NCI-H128 (cell line): ENCODE data around the gene PITPNB.

Source experiments
- DNase-seq: peaks from one replicate; lab custom pipeline; 2025; ENCODE audit not compliant: unreplicated experiment; lab: John Stamatoyannopoulos, UW

The PITPNB gene

GRCh38 chr22:27881421-27881820 is 37.6 kb downstream of the PITPNB start:
- DNase-seq = no peak

- no peak for DNase-seq
Observed at GRCh38 chr22:27880778-27881394, 38.2 kb downstream of the PITPNB start.

GRCh38 chr22:27879923-27880322 is 39.1 kb downstream of the PITPNB start:
- no peak for DNase-seq

DNA sequence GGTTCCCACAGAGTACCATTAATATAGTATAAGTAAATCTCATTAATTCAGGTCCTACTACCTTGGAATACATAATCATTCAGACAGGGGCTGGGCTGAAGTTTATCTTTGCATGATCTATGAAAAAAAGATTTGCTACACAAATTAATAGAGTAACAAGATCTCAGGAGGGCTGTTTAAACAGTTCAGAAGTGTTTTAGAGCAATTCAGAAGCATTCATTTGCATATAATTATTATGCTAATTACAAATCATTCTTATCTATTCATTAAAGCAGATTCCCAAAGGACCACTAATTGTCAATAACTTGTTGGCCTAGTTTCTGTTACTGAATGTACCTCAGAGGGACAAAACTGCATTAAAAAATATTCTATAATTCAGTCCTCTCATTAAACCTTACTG is 40.5 kb downstream of the PITPNB start:
- no peak for DNase-seq

DNA sequence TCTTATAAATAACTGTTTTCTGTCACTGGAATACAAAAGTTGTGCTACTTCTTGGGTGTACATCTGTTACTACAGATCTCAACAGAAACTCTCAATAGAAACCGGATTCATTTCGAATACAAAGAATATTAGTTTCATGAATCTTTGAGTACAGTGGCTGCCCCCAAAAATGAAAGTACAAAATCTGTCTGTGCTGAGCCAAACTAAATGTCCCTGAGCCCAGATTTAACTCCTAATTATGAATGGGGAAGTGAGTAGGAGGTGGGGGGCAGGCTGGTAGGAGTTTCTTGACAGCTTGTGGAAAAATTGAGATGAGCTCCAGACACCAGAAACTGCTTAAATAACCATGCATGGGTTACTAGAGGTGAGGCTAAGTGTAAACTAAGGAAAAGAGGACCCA is 41.6 kb downstream of the PITPNB start:
- no peak for DNase-seq

DNA sequence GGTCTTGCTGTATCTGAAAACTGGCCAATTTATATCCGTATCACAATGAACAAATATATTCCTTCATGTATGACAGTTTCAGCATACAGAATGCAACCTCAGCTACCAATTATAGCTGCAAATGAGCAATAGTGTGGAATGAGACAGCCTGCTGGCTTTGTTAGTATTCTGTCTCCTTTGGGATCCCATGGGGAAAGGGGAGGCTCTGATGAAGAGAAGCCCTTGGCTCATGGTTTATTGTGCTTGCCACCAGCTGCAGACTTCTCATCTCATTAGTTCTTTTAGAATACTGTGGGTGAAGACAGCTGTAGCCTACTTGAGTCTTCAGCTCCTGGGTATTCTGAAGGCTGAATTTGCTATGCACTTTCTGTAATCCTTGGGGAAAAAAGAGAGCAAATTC is 42.4 kb downstream of the PITPNB start:
- DNase-seq = peak; percentile 15

GRCh38 chr22:27875951-27876350 is 43.1 kb downstream of the PITPNB start:
- no peak for DNase-seq

GRCh38 chr22:27874764-27875163 is 44.3 kb downstream of the PITPNB start:
- no peak for DNase-seq

GRCh38 chr22:27874185-27874584 is 44.9 kb downstream of the PITPNB start:
- DNase-seq = no peak

DNA sequence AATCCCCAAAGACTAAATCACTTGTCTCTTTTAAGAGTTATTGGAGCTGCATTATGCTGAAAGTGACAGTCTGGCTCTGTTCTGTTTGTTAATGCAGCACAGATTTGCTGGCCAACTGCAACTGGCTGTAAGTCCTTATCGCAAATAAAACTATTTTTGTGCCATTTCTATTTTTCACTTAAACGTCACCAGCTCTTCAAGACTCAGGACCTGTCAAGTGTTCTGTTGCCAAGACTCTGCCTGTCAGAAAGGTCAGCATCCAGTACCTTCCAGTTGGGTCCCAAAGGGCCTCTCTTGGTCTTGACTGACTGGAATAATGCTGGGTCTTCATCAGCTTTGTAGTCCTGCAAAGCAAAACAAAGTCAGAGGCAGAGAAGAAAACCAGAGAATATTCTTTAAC is 45.6 kb downstream of the PITPNB start:
- no peak for DNase-seq

- DNase-seq = no peak
Observed at GRCh38 chr22:27872488-27872887, 46.6 kb downstream of the PITPNB start.

- DNase-seq = no peak
Observed at GRCh38 chr22:27871306-27872014, 47.6 kb downstream of the PITPNB start.

DNA sequence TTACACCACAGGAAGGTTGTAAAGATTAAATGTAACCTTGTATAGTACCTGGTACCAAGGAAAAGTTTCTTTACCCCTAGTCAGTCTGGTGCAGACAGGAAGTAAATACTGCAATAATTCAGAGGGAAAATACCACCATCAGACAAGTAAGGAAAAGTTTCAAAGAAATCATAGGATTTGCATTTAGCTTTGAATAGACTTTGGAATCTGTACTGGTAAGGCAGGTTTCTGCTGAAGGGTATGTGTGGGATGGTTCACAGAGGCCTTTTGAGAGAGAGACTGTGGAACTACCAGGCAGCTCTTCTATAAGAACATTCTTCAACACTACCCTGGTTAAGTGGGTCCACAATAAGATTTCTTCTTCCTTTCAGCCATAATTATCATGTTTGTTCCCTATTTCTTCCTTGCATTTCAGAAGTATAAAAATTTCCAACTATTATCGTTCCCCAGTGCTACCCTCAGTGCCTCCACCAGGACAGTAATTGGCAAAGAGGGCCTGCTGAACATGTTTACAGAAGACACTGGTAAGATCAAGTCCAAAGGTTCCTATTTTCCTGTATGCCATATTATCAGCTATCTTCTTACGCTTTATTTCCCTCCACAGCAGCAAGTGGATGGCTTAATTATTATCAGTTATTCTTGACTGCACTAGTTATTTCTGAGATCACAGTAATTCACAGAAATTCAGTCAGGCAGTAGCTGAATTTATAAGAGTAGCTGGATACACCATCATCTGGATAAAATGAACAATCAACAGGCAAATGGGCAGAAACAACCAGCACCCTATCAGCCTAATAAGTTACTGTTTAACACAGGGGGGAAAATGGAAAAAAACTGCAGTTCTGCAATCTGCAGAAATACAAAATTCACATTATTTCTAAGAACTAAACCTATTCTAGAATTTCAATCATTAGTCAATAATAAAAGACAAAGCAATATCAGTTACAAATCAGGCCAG is 48.5 kb downstream of the PITPNB start:
- DNase-seq = no peak

DNA sequence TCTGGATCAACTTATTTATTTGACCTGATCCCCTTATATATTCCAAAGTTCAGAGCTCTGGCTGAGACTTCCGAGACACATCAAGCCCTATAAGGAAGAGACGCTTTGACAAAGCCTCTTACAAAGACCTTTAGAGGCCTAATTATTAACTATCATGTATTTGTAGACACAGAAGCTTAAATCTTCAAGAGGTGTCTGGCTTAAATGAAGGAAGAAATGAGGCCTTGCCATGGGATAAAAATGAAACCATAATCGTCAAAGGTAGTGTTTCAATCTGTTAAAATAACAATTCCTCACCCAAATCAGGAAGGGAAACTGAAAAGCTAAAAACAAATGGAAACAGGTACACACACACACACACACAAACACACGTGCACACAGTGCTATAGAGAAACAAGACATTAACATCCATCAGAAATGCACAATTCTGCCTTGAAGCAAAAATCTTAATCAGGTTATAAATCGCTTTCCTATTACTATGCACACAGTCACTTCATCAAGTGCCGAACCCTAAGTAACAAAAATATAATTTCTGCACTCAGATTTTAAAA is 50.2 kb downstream of the PITPNB start:
- DNase-seq = no peak

DNA sequence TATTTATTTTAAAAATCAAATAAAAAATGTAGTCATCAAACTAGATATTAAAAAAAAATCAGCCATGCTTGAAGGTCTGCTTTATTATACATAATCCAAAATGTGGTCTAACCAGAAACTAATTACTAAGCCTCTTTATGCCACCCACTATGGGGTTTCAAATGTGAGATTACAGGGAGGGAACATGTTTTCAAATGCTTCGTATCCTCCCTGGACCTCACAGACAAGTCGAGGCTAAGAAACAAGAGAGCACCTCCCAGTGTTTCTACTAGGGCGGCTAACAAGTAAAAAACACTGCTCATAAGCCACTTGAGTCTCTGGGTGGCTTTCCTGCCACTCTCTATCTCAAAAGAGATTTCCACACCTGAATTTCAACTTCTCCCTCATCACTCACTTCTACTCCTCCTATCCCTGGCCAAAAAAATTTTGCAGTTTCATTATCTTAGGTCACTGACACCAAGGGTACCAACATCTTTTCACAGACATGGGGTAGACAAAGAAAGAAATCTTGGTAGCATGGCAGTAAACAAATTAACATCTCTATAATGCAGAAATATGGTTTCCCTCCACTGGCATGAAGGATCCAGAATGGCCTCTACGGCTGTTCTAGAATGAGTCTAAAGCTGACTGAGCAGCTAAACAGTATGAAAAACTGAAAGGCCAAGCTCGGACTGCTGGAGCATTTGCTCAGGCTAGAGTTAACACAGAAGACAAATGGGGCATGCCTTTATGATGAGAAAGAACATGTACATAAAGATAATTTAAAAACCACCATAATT is 50.9 kb downstream of the PITPNB start:
- no peak for DNase-seq

DNA sequence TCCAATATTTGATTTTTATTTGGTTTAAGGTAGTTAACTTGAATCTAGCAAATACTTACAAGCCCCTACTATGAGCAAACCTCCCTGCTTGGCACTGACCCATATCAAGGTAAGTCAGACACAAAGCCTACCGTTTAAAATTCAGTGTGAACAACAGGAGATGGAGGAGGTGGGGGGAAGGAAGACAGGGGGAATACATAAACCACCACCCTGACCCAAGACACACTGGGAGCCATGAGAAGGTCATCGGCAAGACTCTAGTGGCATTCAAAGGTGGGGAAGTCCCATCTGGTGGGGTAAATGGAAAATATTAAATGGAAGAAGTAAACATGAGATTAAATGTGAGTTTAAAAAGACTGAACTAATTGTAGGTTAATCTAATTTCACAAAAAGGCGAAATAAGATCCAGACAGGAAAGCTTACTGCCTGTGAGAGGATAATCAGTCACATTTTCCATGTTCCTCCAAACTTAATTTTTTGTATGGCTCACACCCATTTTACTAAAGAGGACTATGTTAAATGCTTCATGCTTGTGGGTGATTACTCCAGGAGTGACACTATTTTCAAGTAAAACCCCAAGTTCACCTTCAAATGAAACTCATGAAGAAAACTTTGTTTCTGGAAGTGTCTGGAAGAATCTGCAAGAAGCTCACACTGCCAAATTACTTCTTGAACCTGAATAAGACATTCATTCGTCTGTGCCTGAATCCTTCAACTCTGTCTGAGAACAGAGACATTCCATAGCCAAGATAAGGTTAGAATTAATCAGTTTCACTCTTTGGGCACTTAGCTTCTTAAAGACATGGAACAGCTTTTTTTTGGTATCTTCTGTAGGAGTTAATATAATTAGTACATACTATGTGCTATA is 51.7 kb downstream of the PITPNB start:
- DNase-seq = no peak

DNA sequence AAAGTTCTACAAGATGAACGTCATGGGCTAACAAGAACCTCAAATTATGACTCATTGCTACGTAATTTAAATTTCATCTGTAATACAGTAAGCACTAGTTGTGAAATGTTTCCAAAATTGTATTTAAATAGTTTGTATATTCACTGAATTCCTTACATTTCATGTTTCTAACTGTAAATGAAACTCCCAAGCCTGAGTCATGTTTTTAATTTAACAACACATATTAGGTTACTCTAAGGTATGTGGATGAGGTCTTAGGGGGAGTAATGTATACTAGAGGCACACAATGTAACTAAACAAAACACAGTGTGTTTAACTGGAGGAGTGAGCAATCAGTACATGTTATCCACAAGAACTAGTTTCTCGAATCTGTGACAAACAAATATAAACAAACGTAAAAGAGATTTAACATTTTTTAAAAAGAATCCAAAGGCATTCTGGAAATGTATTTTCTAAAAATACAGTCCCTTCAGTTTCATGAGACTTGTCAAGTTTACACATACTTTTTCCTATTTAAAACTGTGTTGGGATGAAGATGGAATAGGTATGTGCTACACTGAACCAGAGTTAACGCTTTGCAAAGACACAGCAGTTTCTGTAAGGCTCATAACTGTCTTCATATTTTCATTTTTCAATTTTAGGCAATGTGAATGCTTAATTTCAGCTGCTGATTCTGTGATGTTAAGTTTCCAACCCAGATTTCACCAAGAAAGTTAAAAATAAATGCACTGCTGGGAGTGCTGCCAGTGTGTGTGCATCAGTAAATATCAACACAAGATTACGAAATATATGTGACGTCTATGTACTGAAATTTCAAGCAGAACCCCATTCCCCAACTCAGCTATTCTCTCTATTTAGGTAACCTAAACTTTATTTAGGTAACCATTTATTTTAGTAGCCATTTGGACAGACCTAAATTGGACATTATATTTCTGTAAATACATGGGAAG is 52.6 kb downstream of the PITPNB start:
- no peak for DNase-seq

- DNase-seq = no peak
Observed at GRCh38 chr22:27865496-27865895, 53.6 kb downstream of the PITPNB start.

- DNase-seq = no peak
Observed at GRCh38 chr22:27863556-27863955, 55.5 kb downstream of the PITPNB start.
